ENCODE data around the gene SH3RF3.

Gene SH3RF3

DNA sequence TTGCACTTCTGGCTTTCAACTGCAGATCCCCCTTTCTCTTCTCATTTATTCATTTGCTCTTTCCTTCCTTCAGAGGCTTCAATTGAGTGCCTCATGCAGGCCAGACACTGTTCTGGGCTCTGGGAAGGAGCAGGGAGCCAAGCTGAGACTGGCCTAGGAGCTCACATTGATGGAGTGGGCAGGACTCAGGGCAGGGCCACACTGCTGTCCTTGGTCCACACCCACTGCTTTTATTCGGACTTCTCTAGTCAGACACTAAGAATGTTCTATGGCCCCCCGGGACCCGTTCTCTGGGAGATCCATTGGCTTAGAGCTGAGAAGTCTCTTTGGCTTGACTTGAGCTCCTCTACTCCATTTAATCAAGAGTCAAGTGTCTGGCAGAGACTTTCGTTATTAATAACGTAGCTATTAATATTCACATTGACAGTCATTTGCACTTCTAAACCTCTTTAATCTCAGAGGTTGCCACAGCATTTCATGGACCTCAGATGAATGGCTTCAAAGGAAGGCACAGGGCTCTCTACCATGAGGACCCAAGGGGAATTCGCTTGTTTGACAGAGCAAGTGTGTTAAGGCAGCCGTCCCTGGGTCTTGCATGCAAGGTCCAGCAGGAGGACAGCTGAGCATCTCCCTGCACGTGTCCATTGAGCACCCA lies 20.1 kb downstream of the SH3RF3 start:
- ChIA-PET POLR2A (no interaction called here), CTCF (interaction anchor here (1.3 to 1.9 kb wide), 2 partner anchors 10 to 23 kb away, joined by 4 read pairs; no protein-coding TSS in a partner anchor)
- TF ChIP-seq, protein P1, sequence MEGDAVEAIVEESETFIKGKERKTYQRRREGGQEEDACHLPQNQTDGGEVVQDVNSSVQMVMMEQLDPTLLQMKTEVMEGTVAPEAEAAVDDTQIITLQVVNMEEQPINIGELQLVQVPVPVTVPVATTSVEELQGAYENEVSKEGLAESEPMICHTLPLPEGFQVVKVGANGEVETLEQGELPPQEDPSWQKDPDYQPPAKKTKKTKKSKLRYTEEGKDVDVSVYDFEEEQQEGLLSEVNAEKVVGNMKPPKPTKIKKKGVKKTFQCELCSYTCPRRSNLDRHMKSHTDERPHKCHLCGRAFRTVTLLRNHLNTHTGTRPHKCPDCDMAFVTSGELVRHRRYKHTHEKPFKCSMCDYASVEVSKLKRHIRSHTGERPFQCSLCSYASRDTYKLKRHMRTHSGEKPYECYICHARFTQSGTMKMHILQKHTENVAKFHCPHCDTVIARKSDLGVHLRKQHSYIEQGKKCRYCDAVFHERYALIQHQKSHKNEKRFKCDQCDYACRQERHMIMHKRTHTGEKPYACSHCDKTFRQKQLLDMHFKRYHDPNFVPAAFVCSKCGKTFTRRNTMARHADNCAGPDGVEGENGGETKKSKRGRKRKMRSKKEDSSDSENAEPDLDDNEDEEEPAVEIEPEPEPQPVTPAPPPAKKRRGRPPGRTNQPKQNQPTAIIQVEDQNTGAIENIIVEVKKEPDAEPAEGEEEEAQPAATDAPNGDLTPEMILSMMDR (IDR thresholded peaks at IDR 0.05; ENCODE audit: insufficient read depth, low read length, missing control alignments): no peak
- no peak overlapping the region for H3K4me3 ChIP-seq (ENCODE audit: low read depth, low read length)
- no peak for DNase-seq (ENCODE audit: low read depth, low spot score)

DNA sequence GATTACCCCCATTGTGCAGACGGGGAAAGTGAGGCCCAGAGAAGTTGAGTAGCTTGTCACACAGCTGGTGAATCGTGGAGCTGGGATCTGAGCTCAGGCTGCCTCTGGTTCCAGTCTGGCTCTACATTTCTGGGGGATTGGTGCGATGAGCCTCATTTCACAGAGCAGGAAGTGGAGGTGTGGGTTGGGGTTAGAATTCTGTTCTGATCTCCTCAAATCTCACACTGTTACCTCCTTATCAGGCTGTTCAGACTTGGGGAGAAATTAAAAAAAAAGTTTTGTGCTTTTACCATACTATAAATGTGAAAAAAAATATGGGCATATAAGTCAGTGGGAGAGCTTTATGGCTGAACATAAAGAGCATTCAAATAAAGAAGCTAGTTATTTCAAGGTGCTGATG lies 21.6 kb downstream of the SH3RF3 start:
- H3K4me3 ChIP-seq (ENCODE audit: low read depth, low read length): no peak overlapping the region
- no peak for DNase-seq (ENCODE audit: low read depth, low spot score)
- POLR2A ChIA-PET: no interaction called here
- TF ChIP-seq, protein P1 (IDR thresholded peaks at IDR 0.05; ENCODE audit: insufficient read depth, low read length, missing control alignments): no peak
- CTCF ChIA-PET: interaction anchor here (1.5 to 1.9 kb wide), 2 partner anchors 21 to 359 kb away, joined by 4 to 6 read pairs; no protein-coding TSS in a partner anchor

DNA sequence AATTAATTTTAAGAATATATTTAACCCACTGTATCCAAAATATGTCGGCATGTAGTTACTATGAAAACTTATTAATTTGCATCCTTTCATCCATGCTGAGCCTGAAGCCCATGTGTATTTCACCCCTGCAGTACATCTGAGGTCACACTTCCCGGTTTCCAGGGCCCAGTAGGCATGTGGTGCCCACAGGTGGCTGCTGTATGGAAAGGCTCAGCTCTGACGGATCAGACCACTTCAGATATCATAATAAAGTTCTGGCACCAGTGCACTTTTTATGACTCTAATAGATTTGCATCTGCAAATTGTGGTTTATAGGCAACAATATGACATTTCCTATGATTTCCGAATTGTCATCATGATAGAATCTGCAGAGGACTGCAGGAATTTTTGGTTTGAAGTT lies 22.5 kb downstream of the SH3RF3 start:
- no peak overlapping the region for H3K4me3 ChIP-seq (ENCODE audit: low read depth, low read length)
- no peak for DNase-seq (ENCODE audit: low read depth, low spot score)
- ChIA-PET POLR2A (no interaction called here), CTCF (interaction anchor here (1.5 kb wide), 1 partner anchor 358 kb away, joined by 6 read pairs; no protein-coding TSS in a partner anchor)
- TF ChIP-seq, protein P1 (IDR thresholded peaks at IDR 0.05; ENCODE audit: insufficient read depth, low read length, missing control alignments): no peak

DNA sequence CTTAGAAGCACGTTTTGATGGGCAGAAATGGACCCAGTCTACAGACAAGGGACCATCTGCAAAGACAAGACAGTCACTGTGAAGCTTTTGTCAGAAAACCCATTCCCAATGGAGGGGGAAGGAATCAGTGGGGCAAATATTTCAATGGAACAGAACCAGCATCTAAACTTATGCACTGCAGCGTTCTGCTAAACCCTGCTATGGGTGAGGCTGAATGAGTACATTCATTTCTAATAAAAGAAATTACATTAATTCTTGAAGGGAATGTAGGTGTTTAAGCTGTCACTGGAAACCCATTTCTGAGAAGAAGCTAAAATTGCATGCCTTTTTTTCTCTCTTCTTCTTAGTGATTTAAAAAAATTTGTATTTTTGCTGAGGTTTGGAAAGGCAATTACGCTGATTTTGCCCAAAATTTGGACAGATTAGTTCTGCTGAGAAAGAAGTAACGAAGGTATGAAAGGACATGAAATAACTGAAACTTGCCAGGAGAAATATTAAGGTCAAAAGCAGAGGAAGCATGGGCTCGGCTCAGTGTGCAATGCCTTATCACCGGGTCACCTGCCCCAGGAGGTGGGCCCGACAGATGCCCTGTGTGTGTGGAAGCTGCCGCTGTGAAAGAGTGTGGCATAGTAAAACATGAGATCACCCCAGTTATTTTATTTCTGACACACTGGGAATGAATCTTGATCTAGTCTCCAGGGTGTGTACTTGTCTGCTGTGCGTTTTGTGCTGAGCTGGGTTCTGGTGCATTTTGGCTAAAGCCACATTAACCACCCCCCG lies 24.2 kb downstream of the SH3RF3 start:
- no peak overlapping the region for H3K4me3 ChIP-seq (ENCODE audit: low read depth, low read length)
- DNase-seq (ENCODE audit: low read depth, low spot score): no peak
- TF ChIP-seq, protein P1 (IDR thresholded peaks at IDR 0.05; ENCODE audit: insufficient read depth, low read length, missing control alignments): no peak
- CTCF ChIA-PET: interaction anchor here (0.8 to 1.0 kb wide), 3 partner anchors 26 to 358 kb away, joined by 3 to 4 read pairs (median 3); no protein-coding TSS in a partner anchor
- POLR2A ChIA-PET: no interaction called here

DNA sequence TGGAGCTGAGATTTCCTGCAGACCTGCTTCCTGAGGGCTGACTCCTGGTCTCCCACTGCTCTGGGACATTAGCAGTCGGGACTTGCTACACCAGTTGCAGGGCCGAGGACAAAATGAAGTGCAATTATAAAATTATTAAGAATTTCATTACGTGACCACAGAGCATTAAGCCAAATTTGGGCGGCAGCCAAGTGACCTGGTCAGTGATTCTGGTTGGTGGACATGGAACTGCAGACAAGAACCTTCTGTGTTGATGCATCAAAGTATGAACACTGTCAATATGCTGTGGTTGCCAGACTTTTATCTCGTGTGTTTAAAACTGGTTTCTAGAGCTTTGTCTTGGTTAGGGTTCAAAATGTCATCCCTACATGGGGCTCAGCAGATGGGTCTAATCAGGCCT lies 24.8 kb downstream of the SH3RF3 start:
- ChIA-PET CTCF (interaction anchor here (0.8 to 1.0 kb wide), 2 partner anchors 26 to 356 kb away, joined by 3 to 4 read pairs; no protein-coding TSS in a partner anchor), POLR2A (no interaction called here)
- TF ChIP-seq, protein P1 (IDR thresholded peaks at IDR 0.05; ENCODE audit: insufficient read depth, low read length, missing control alignments): no peak
- H3K4me3 ChIP-seq (ENCODE audit: low read depth, low read length): no peak overlapping the region
- DNase-seq (ENCODE audit: low read depth, low spot score): no peak

DNA sequence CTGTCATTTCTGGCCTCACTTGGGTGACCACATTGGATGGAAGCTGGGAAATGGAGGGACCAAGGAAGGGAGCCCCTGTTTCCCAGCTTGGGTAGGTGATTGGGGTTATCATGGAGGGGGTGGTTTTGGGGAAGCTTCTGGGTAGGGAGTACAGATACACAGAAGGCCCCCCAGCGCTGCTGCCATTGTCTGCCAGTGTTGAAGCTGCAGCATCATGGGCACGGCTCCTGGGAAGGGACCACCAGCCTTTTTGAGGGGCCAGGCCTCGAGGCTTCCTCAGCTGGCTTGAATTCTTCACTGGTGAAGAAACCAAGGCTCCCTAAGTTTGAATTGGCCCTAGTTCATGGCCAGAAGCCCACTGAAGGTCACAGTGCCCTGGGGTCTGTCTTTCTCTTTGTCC lies 25.2 kb downstream of the SH3RF3 start:
- POLR2A ChIA-PET: no interaction called here
- no peak for DNase-seq (ENCODE audit: low read depth, low spot score)
- CTCF ChIA-PET: no interaction called here
- TF ChIP-seq, protein P1 (IDR thresholded peaks at IDR 0.05; ENCODE audit: insufficient read depth, low read length, missing control alignments): no peak
- H3K4me3 ChIP-seq (ENCODE audit: low read depth, low read length): no peak overlapping the region

All from AG04449 (cell line).